HepG2 (cell line): Measurements from ENCODE around the gene DNAJC11. TPM values are rescaled to one million over a fixed set of nuclear protein-coding genes. Genes with fewer than 3 reads are reported as not detected.
A peak's percentile ranks its signal among the peaks of the same experiment; 100 is the strongest.

ENCODE experiments used
- CCDC6 ChIP-seq: sonication (generic); formaldehyde crosslinking; IDR thresholded peaks from 2 replicates; pipeline ENCODE4 v1.8.1; 2022; ENCODE audit warnings: mild to moderate bottlenecking, missing genetic modification reagents, moderate library complexity
- ELF3 ChIP-seq: IDR thresholded peaks from 2 replicates; pipeline ENCODE4 v1.6.1; 2016; ENCODE audit warnings: missing genetic modification reagents, missing compliant biosample characterization
- FOSL2 ChIP-seq: sonication (generic); formaldehyde crosslinking; IDR thresholded peaks from 2 replicates; pipeline ENCODE4 v1.4.0; 2020; ENCODE audit warnings: missing genetic modification reagents
- HNF1B ChIP-seq: sonication (generic); formaldehyde crosslinking; IDR thresholded peaks from 2 replicates; pipeline ENCODE4 v1.5.1; 2020; ENCODE audit warnings: mild to moderate bottlenecking, moderate library complexity, missing genetic modification reagents
- LRRFIP1 ChIP-seq: sonication (generic); formaldehyde crosslinking; conservative IDR thresholded peaks from 2 replicates; pipeline ENCODE4 v1.4.0; 2020; ENCODE audit warnings: missing genetic modification reagents
- MIXL1 ChIP-seq: IDR thresholded peaks from 2 replicates; pipeline ENCODE4 v1.6.1; 2016
- PATZ1 ChIP-seq: sonication (generic); formaldehyde crosslinking; IDR thresholded peaks from 2 replicates; pipeline ENCODE4 v1.4.0; 2020; ENCODE audit warnings: missing genetic modification reagents
- POLR2AphosphoS2 ChIP-seq: IDR thresholded peaks from 2 replicates; pipeline ENCODE4 v1.6.1; 2011; ENCODE audit warnings: low read depth, low read length, improper control_type of control experiment
- REXO4 ChIP-seq: sonication (generic); formaldehyde crosslinking; IDR thresholded peaks from 2 replicates; pipeline ENCODE4 v1.8.0; 2022; ENCODE audit warnings: missing genetic modification reagents, mild to moderate bottlenecking, borderline replicate concordance
- RNF2 ChIP-seq: fragments of 450-650 bp; conservative IDR thresholded peaks from 2 replicates; pipeline ENCODE4 v1.6.1; 2016; ENCODE audit warnings: low read depth
- SOX13 ChIP-seq, 3 experiments: fragments of 450-650 bp in 1 of 3; sonication (generic) in 1 of 3; formaldehyde crosslinking in 1 of 3; IDR thresholded peaks in 2 of 3; conservative IDR thresholded peaks in 1 of 3; 2 replicates each; pipeline versions ENCODE4 v1.5.0 to v1.6.1; 2016 to 2020; ENCODE audit warnings: antibody characterized with exemption in 1 of 3, mild to moderate bottlenecking in 1 of 3, missing compliant biosample characterization in 1 of 3, missing genetic modification reagents in 1 of 3, moderate library complexity in 1 of 3
- THYN1 ChIP-seq: sonication (generic); formaldehyde crosslinking; IDR thresholded peaks from 2 replicates; pipeline ENCODE4 v1.8.1; 2023; ENCODE audit warnings: low read depth, mild to moderate bottlenecking, moderate library complexity, missing genetic modification reagents, borderline replicate concordance
- TMF1 ChIP-seq: sonication (generic); formaldehyde crosslinking; IDR thresholded peaks from 2 replicates; pipeline ENCODE4 v1.8.1; 2022; ENCODE audit warnings: low read depth, missing genetic modification reagents
- ZBTB1 ChIP-seq: sonication (generic); formaldehyde crosslinking; IDR thresholded peaks from 2 replicates; pipeline ENCODE4 v1.4.0; 2020; ENCODE audit warnings: missing genetic modification reagents, borderline replicate concordance
- ZBTB2 ChIP-seq: sonication (generic); formaldehyde crosslinking; IDR thresholded peaks from 2 replicates; pipeline ENCODE4 v1.8.0; 2022; ENCODE audit warnings: low read depth, missing genetic modification reagents
- ZBTB7B ChIP-seq: sonication (generic); formaldehyde crosslinking; IDR thresholded peaks from 2 replicates; pipeline ENCODE4 v1.4.0; 2020; ENCODE audit warnings: missing genetic modification reagents
- ZNF224 ChIP-seq: sonication (generic); formaldehyde crosslinking; IDR thresholded peaks from 2 replicates; pipeline ENCODE4 v1.5.0; 2020; ENCODE audit warnings: mild to moderate bottlenecking, missing genetic modification reagents
- ZNF598 ChIP-seq: sonication (generic); formaldehyde crosslinking; IDR thresholded peaks from 2 replicates; pipeline ENCODE4 v1.5.1; 2020; ENCODE audit warnings: mild to moderate bottlenecking, missing genetic modification reagents, borderline replicate concordance
- ZNF670 ChIP-seq: sonication (generic); formaldehyde crosslinking; IDR thresholded peaks from 2 replicates; pipeline ENCODE4 v1.8.0; 2022; ENCODE audit warnings: mild to moderate bottlenecking, missing genetic modification reagents, borderline replicate concordance
- ZNF674 ChIP-seq: sonication (generic); formaldehyde crosslinking; IDR thresholded peaks from 2 replicates; pipeline ENCODE4 v1.5.0; 2020; ENCODE audit warnings: low read depth, mild to moderate bottlenecking, missing genetic modification reagents
- ZNF83 ChIP-seq: sonication (generic); formaldehyde crosslinking; IDR thresholded peaks from 2 replicates; pipeline ENCODE4 v1.4.0; 2020; ENCODE audit warnings: missing genetic modification reagents, mild to moderate bottlenecking, borderline replicate concordance
- ZNF879 ChIP-seq: sonication (generic); formaldehyde crosslinking; IDR thresholded peaks from 2 replicates; pipeline ENCODE4 v1.8.1; 2023; ENCODE audit warnings: missing genetic modification reagents
- polyA plus RNA-seq, 8 experiments: library from polyadenylated mRNA; depleted of rRNA in 3 of 8; stranded (reverse) in 7 of 8; unstranded in 1 of 8; fragments of >200 nt; fragmentation: Illumina TruSeq in 4 of 8; extraction: Trizol in 4 of 8; gene quantifications; 2 replicates each; pipeline versions ENCODE4 v1.2.1 to v1.2.3, GENCODE V29; 2011 to 2016; ENCODE audit warnings: low read depth in 4 of 8, missing spikeins in 1 of 8, mixed read lengths in 1 of 8; ENCODE audit not compliant: insufficient read depth in 1 of 8
- total RNA-seq, 5 experiments: library from RNA; depleted of rRNA; stranded (reverse); fragments of >200 nt; fragmentation: Illumina TruSeq; extraction: Trizol; gene quantifications; 2 replicates each; pipeline ENCODE4 v1.2.3, GENCODE V29; 2016; ENCODE audit warnings: low read depth in 1 of 5

The DNAJC11 gene
- total and polyA plus RNA-seq, 2 of the 13 experiments (the other 11 are each of a cell fraction or from before 2014, with no cell fraction given) = 25.1 to 47.6 TPM

GRCh38 chr1:6603915-6604558 is 97.6 kb downstream of the DNAJC11 start (continued):
- TF ChIP-seq LRRFIP1 (CRISPR knock-in tag) (no peak), ZNF224 (no peak), TMF1 (CRISPR knock-in tag) (no peak; the same call in 1 of the 2 replicates), CCDC6 (peak; percentile 61; the same call in 1 of the 2 replicates), ZBTB1 (CRISPR knock-in tag) (no peak), THYN1 (CRISPR knock-in tag) (no peak), ZBTB2 (CRISPR knock-in tag) (no peak), ZNF674 (no peak), HNF1B (CRISPR knock-in tag) (no peak; the same call in 1 of the 2 replicates), ZNF598 (CRISPR knock-in tag) (no peak), REXO4 (no peak), MIXL1 (CRISPR knock-in tag) (peak; percentile 82), ELF3 (CRISPR knock-in tag) (peak; percentile 82), PATZ1 (CRISPR knock-in tag) (0 out of 2 replicates have a peak, but pooled peaks have one; percentile 48), ZNF83 (CRISPR knock-in tag) (no peak), FOSL2 (CRISPR knock-in tag) (peak; percentile 55), ZNF879 (CRISPR knock-in tag) (0 out of 2 replicates have a peak, but pooled peaks have one; percentile 15), ZBTB7B (CRISPR knock-in tag) (0 out of 2 replicates have a peak, but pooled peaks have one; percentile 47), RNF2 (no peak), SOX13 (IDR thresholded peaks at IDR 0.05) (no peak), SOX13 (CRISPR knock-in tag; conservative IDR thresholded peaks at IDR 0.05 in 1 of 2, IDR thresholded peaks at IDR 0.05 in 1 of 2) (peak in 1 of 2 experiments; percentile 59; a peak in 2 of 4 replicates), ZNF670 (0 out of 2 replicates have a peak, but pooled peaks have one; percentile 22), POLR2AphosphoS2 (no peak; the same call in 1 of the 2 replicates)
